GM10266 (cell line): ENCODE results near the gene PIGQ.

Experiments used
- DNase-seq: peaks from one replicate; pipeline ENCODE4 v3.0.0; 2012; ENCODE audit errors: extremely low spot score
- TF ChIP-seq, protein P1 (sequence below): IDR thresholded peaks from 2 replicates; pipeline ENCODE4 v1.5.1; 2012; ENCODE audit warnings: mild to moderate bottlenecking, low read depth; ENCODE audit not compliant: control insufficient read depth, insufficient read depth; ENCODE audit errors: missing control alignments

PIGQ gene

DNA sequence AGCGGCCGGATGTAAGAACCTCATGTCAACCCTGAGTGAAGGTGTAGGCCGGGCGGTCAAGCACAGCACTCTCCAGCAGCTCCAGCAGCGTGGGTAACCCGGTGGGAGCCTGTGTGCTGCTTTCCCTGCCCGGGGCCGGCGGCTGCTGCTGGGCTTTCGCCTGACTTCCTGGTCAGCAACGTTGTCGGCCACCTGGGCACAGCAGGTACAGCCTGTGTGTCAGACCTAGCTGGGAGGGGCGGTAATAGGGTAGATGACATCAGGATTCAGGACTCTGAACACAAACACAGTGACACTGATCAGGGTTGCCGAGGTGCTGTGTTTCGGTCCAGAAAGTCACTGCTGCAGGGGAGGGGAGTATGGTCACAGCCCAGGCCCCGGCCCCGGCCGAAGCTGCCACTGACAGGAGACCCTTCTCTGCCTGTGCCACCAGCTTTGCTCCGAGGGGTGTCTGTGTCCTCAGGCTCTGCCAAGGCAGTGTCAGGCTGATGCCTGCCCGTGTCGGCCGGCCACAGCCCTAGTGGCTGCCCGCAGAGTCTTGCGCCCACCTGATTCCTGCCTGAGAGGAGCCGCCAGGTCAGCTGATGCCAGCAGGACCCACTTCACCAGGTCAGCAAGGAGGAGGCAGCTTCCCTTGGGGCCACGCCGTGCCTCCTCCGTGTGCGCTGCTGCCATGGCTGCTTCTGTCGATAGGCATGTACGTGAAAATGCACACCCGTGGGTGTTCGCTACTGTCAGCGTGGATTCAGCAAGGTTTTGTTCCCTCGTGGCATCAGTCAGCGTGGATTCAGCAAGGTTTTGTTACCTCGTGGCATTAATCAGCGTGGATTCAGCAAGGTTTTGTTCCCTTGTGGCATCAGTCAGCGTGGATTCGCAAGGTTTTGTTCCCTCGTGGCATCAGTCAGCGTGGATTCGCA lies 29.3 kb downstream of the PIGQ start:
- TF ChIP-seq, protein P1, sequence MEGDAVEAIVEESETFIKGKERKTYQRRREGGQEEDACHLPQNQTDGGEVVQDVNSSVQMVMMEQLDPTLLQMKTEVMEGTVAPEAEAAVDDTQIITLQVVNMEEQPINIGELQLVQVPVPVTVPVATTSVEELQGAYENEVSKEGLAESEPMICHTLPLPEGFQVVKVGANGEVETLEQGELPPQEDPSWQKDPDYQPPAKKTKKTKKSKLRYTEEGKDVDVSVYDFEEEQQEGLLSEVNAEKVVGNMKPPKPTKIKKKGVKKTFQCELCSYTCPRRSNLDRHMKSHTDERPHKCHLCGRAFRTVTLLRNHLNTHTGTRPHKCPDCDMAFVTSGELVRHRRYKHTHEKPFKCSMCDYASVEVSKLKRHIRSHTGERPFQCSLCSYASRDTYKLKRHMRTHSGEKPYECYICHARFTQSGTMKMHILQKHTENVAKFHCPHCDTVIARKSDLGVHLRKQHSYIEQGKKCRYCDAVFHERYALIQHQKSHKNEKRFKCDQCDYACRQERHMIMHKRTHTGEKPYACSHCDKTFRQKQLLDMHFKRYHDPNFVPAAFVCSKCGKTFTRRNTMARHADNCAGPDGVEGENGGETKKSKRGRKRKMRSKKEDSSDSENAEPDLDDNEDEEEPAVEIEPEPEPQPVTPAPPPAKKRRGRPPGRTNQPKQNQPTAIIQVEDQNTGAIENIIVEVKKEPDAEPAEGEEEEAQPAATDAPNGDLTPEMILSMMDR: no peak
- DNase-seq: no peak

DNA sequence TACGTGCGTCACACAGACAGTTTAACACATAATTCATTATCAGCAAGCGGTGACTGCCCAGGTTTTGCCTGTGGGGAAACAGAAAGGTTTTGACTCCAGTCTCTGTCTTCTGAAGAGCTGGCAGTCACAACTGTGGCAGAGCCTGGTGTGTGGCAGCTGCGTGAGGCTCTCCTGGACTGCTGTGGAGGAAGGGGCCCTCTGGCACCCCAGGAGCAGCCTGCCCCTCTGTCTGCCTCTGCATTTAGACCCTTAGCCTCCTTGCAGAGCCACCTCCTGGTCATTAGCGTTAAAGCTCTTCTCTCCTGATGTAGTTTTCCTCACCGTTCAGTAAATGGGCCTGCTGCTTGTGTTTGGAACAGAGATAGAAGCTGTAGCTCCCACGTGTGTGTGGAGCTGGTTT lies 31.0 kb downstream of the PIGQ start:
- DNase-seq: no peak
- TF ChIP-seq, protein P1: peak; percentile 27

DNA sequence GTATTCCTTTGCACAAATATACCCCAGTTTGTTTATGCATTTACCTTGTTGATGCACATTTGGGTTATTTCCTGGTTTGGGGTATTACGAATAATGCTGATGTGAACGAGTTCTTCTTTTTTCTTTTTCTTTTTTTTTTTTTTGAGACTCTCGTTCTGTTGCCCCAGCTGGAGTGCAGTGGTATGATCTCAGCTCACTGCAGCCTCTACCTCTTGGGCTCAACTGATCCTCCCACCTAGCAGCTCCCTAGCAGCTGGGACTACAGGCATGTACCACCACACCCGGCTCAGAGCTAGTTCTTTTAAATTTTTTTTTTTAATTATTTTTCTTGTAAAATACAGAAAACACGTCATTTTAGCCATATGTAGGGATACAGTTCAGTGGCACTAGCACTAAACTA lies 34.2 kb downstream of the PIGQ start:
- DNase-seq: no peak
- TF ChIP-seq, protein P1: no peak

DNA sequence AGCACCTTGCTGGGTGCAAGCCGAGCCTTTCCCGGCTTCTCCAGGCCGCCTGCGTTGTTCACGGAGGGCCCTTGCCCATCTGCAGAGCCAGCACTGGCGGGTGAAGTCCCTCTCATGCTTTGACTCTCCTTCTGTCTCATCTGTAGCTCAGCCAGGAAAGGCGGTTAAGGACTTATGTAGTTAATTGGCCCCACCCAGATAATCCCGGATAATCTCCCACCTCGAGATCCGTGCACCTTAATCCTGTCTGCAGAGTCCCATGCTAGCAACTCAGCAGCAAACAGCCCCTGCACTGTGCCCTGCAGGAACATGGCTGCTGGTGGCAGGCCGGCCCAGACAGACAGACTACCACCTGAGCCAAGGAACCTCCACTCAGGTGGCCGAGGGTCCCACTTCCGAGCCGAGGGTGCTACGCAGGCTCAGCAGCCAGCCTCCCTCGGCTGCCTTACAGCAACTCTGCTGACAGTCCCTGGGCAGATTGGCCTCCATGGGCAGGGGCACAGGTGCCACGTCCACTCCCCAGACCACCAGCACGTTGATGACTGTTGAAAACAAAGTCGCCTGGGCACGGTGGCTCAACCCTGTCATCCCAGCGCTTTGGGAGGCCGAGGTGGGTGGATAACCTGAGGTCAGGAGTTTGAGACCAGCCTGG lies 37.0 kb downstream of the PIGQ start:
- DNase-seq: no peak
- TF ChIP-seq, protein P1: no peak

- DNase-seq: no peak
- TF ChIP-seq, protein P1: no peak
Measured at GRCh38 chr16:608019-608418, 38.3 kb downstream of the PIGQ start.

GRCh38 chr16:609316-609715 lies 39.5 kb downstream of the PIGQ start:
- TF ChIP-seq, protein P1: no peak
- DNase-seq: no peak

DNA sequence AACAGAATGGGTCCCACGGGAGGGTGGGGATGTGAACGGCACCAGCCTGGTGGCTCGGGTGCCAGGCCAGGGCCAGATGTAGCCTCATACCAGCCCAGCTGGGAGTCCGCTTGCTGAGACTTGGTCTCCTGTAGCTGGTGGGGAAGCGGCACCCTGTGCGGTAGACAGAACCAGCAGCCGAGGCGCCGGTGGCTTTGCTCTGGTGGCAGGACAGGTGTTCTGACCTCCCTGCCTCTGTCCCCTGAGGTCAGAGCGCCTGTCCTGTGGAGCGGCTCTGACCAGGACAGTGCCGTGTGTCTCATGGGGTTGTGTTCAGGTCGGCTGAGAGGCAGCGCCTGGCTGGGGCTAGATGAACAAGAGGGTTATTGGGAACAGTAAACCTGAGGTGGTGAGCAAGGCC lies 40.2 kb downstream of the PIGQ start:
- DNase-seq: no peak
- TF ChIP-seq, protein P1: no peak
